H1 (cell line): ENCODE measurements around the gene CCDC192. TPM values are rescaled to one million over a fixed set of nuclear protein-coding genes. Genes with fewer than 3 reads are reported as not detected.

Experiments used
- ATF2 ChIP-seq: IDR thresholded peaks from 2 replicates; pipeline ENCODE4 v1.6.1; 2012; ENCODE audit warnings: low read length, inconsistent platforms
- CBX5 ChIP-seq: fragments of 300-800, 300-1000 bp; sonication (generic); IDR thresholded peaks from 2 replicates; pipeline ENCODE4 v1.7.1; 2016; ENCODE audit warnings: antibody characterized with exemption, low read length, low read depth
- CBX8 ChIP-seq: fragments of 300-800, 300-1000 bp; sonication (generic); IDR thresholded peaks from 2 replicates; pipeline ENCODE4 v1.7.1; 2016; ENCODE audit warnings: low read depth, low read length, borderline replicate concordance
- CEBPB ChIP-seq: IDR thresholded peaks from 2 replicates; pipeline ENCODE4 v1.6.1; 2012; ENCODE audit warnings: low read depth, low read length
- GABPA ChIP-seq: IDR thresholded peaks from 2 replicates; pipeline ENCODE4 v1.6.1; 2011; ENCODE audit warnings: mild to moderate bottlenecking, low read length, moderate library complexity, borderline replicate concordance; ENCODE audit not compliant: insufficient read depth
- GTF2F1 ChIP-seq: IDR thresholded peaks from 2 replicates; pipeline ENCODE4 v1.6.1; 2012; ENCODE audit warnings: low read depth, low read length, improper control_type of control experiment, borderline replicate concordance
- HDAC6 ChIP-seq: IDR thresholded peaks from one replicate; pipeline ENCODE4 v1.7.1; 2012; ENCODE audit warnings: low read depth, mild to moderate bottlenecking, inconsistent platforms, low read length, moderate library complexity
- JUND ChIP-seq: IDR thresholded peaks from 2 replicates; pipeline ENCODE4 v1.6.1; 2011; ENCODE audit warnings: mild to moderate bottlenecking, improper control_type of control experiment, low read length
- POLR2AphosphoS5 ChIP-seq: IDR thresholded peaks from 2 replicates; pipeline ENCODE4 v1.6.1; 2011; ENCODE audit warnings: low read depth, low read length
- RAD21 ChIP-seq, 2 experiments: IDR thresholded peaks in 1 of 2; conservative IDR thresholded peaks in 1 of 2; 2 replicates each; pipeline ENCODE4 v1.6.1; 2011; ENCODE audit warnings: low read depth in 2 of 2, low read length in 2 of 2, improper control_type of control experiment in 1 of 2, inconsistent platforms in 1 of 2, mild to moderate bottlenecking in 1 of 2, moderate library complexity in 1 of 2
- SRF ChIP-seq: IDR thresholded peaks from 2 replicates; pipeline ENCODE4 v1.6.1; 2011; ENCODE audit warnings: mild to moderate bottlenecking, low read depth, low read length, moderate library complexity
- SUZ12 ChIP-seq: fragments of 200-600 bp; sonication (generic); IDR thresholded peaks from 2 replicates; pipeline ENCODE4 v1.6.1; 2012; ENCODE audit warnings: mild to moderate bottlenecking, inconsistent platforms, low read length, moderate library complexity, mixed read lengths
- TEAD4 ChIP-seq: IDR thresholded peaks from 2 replicates; pipeline ENCODE4 v1.6.1; 2012; ENCODE audit warnings: low read depth, low read length, inconsistent platforms, mixed read lengths
- YY1 ChIP-seq: IDR thresholded peaks from 2 replicates; pipeline ENCODE4 v1.6.1; 2011; ENCODE audit warnings: low read depth, mild to moderate bottlenecking, low read length
- polyA plus RNA-seq, 7 experiments: library from polyadenylated mRNA; depleted of rRNA in 3 of 7; stranded (reverse) in 5 of 7; unstranded in 2 of 7; fragments of >200 nt in 5 of 7; fragments of 200-250 nt in 2 of 7; gene quantifications; 1 replicate in 5 of 7; 2 replicates in 1 of 7; 4 replicates in 1 of 7; pipeline versions ENCODE4 v1.2.1 to v1.2.3, GENCODE V29; 2011 to 2013; ENCODE audit warnings: missing spikeins in 2 of 7, mixed read lengths in 2 of 7
- total RNA-seq: library from RNA; stranded (reverse); fragmentation: NEBNext Ultra II Directional; extraction: Animal tissue kit (Norgen Biotek cat#: 25700); gene quantifications from 2 replicates; pipeline ENCODE4 v1.2.1, GENCODE V29; 2021
- TF ChIP-seq, protein P1 (sequence below): IDR thresholded peaks from 2 replicates; pipeline ENCODE4 v1.6.1; 2012; ENCODE audit warnings: inconsistent platforms

Gene CCDC192
- total and polyA plus RNA-seq, 2 of the 8 experiments (the other 6 are each of a cell fraction or from before 2014, with no cell fraction given) = 0.61 TPM; not detected in 1

DNA sequence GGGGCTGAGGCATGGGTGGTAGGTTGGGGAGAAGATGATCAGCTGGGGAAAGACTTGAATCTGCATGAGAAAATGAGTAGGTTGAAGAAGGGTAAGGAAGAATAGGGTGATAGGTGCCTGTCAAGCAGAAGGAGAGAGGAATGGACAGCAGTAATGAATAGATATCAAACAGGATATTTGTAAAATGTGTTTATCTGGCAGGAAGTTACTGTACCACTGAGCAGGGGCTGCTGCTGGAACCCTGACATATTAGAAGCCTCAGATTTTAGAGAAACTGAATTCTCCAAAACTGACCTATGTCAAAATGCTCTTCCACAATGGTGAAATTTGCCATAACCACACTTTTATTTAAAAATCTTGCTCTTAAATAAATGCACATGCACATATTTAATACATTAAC lies 41.0 kb downstream of the CCDC192 start (continued):
- TF ChIP-seq JUND = no peak
- no peak for TF ChIP-seq YY1
- TF ChIP-seq CBX5 = no peak
- no peak for TF ChIP-seq CEBPB
- no peak for TF ChIP-seq TEAD4
- TF ChIP-seq POLR2AphosphoS5 = no peak
- TF ChIP-seq SUZ12 = no peak
- no peak for TF ChIP-seq GTF2F1
- no peak for TF ChIP-seq CBX8
- TF ChIP-seq GABPA = no peak
- TF ChIP-seq, protein P1, sequence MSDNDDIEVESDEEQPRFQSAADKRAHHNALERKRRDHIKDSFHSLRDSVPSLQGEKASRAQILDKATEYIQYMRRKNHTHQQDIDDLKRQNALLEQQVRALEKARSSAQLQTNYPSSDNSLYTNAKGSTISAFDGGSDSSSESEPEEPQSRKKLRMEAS = no peak
- no peak for TF ChIP-seq HDAC6
- no peak for TF ChIP-seq SRF
- TF ChIP-seq RAD21 (IDR thresholded peaks at IDR 0.05 in 1 of 2, conservative IDR thresholded peaks at IDR 0.05 in 1 of 2; ENCODE audit: low read depth in 2 of 2, low read length in 2 of 2) = no peak
- no peak for TF ChIP-seq ATF2
